ENCODE data around the gene SLC22A5.
"Not testable (repeated sequence)": the region's sequence is repeated elsewhere in the genome, so short reads cannot be mapped to it uniquely, and the experiment has no call there.

Gene SLC22A5

DNA sequence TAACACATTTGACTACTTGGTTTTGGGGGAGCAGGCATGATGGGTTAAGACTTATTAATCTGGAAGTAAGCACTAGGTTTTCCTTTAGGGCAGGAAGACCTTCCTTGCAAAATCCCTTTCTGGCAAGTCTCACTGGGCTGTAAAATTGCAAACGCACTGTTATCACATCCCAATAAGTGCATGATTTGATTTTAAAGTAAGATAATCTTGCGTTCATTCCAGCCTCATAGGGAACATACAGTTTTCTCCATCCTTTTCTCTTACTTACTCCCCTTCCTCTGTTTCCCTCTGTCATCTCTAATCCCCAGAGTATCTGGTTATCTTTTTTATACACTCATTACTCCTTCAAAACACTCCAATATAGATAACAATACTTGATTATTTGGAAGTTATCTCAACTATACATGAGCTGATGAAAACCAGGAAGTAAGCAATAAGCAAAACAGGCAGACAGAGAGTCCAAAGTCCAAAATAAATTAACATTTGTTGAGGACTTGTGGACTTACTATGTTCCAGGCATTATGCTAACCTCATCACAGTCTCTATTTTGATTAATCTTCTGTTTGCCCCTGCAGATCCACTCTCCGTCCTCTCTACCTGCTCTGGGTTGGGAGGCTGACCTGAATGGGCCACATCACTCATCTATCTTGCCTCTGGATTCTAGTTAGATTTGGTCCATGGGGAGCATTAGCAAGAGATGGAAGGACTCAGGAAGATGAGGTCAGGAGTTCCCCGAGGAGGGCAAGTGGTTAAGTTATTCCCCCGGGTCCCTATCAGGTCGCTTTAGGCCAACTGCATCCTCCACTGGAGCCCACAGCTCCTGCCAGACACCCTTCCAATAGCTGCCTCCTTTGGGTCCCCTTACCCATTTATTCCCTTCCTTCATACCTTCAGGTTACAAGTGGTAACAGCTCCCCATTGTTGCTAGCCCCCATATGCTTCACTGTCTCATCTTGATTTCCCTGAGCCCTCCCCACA, 60.2 kb downstream of the SLC22A5 start:
- DNase-seq = no peak

DNA sequence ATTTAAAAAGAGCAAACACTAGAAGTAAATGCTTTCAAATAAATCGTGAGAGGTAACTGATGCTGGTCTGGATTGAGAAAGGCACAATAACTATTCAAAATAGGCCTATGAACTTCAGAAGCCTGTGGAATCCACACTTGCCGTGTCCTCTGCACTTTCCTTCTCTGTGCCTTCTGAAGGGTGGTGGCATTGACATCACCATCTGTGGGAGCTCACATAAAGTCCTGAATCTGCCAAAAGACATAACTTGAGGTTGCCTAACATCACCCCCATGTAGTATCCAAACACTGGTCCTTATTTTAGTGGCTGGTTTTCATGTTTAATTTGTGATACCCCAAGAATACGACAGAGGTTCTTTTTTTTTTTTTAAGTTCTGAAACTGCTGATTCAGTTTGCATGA, 61.2 kb downstream of the SLC22A5 start:
- no peak for DNase-seq

DNA sequence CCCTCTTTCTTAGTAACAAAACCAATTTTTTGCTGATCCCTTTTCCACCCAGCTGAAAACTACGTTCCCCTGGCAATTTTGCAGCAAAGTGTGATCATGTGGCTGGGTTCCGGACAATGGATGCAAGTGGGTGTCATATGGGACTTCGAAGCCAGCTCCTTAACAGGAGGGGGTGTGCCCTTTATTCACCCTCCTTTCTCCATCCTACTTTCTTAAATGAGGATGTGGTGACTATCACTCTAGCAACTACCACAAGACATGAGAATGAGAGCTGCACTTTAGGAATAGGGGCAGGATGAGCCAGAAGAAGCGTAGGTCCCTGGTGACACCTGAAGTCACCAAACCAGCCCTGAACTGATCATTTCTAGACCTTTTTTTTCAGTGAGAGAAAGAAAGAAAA, 62.1 kb downstream of the SLC22A5 start:
- no peak for DNase-seq

DNA sequence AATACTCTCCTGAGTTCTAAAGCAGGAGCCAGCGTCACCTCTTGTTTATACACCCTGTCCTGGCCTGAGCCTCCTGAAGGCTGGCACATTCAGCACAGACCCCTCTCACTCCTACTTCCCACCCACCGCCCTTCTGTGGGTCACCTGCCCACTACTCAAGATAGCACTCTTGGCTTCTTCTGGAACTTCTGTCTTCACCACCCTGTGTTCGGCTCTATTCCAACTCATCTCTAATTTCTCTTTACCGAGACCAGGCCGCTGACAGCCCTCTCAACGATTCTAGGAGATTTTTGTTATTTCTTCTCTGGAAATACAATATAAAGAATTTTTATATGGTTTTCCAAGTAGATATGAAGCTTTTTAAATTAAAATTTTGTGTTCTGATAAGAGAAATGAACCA, 63.6 kb downstream of the SLC22A5 start:
- no peak for DNase-seq

DNA sequence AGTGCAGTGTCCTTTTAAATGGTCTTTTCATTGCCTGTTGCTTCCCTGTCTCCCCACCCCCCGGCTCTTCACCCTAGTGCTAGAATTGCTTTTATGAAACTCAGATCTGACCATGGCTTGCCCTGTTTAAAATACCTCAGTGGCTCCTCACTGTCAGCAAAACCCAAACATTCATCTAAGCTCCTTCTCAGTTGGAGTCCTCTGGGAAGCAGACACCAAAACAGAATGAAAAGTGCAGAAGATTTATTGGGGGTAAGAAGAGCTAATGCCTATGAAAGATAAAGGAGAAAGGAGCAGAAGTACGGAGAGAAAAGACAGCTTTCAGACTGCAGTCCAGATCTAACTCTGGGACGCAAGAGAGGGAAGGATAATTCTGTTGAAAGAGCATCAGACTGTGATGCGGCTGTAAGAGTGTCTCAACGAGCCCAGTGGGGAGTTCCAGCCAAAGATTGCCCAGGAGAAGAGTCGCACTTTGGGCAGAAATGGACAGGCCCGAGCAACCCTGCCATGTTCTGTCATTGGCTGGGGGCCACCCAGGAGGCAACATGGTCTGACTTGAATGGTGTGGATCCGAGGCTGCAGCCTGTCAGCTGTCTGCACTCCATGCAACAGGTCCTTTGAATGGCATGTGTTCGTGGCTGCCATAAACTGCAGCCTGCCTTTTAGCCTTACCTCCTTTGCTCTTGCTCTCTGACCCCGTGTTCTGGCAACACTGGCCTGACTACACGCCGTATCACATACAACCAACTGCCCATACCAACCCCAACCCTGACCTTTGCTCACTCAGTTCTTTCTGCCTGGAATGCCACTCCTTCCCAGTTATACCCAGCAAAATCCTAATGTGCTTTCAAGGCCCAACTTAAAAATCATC, 65.1 kb downstream of the SLC22A5 start:
- DNase-seq = no peak

DNA sequence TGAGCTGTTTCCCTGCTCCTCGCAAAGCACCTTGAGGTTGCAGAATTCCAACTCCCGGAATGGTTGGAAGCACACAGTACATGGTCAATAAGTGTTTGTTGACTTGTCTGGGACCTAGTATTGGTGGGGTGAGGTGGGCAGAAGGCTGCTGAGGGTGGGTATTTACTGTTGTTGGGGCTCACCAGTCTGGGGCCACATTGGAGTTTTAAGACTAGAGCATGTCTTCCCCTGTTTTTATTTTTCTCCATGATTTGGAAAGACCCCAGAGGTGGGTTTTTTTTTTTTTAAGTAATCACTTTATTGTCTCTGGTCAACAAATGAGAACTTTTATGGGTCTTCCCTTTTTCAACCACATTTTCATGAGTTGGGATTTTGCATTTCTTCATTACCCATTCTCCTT, 65.9 kb downstream of the SLC22A5 start:
- DNase-seq = no peak

DNA sequence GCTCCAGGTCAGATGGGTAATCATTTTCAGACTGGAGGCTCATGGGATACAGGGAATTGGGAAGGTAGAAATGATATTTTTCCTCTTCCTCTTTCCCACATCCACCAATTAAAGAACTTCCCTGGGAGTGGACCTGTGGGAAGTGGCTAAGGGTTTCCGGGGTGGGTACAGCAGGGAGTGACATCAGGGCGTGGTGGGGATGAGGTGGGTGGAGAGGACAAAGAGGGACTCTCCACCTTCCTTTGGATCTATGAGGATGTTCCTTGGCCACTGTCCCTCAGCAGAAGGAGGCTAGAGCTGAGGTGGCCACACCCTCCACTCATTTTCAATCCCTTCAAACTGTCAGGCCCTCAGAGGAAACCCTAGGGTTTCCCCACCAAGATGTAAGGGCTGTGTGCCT, 66.4 kb downstream of the SLC22A5 start:
- no peak for DNase-seq

DNA sequence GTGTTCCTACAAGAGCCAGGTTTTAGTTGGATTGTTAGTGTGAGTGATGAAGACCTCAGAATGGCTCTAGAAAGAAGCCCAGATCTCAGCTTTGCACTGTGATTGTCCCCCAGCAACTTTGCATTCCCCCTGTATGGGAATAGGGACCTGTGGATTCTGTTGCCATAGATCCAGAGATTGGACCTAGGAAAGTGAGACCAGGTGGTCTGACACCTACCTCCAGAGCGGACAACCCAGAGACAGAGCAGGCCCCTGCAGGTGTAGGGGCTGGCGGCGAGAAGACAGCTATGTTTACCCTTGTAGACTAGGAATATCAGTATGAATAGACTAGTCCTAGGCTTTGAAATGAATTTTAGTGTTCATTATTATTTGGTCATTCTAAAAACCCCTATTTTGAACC, 67.4 kb downstream of the SLC22A5 start:
- DNase-seq = no peak

DNA sequence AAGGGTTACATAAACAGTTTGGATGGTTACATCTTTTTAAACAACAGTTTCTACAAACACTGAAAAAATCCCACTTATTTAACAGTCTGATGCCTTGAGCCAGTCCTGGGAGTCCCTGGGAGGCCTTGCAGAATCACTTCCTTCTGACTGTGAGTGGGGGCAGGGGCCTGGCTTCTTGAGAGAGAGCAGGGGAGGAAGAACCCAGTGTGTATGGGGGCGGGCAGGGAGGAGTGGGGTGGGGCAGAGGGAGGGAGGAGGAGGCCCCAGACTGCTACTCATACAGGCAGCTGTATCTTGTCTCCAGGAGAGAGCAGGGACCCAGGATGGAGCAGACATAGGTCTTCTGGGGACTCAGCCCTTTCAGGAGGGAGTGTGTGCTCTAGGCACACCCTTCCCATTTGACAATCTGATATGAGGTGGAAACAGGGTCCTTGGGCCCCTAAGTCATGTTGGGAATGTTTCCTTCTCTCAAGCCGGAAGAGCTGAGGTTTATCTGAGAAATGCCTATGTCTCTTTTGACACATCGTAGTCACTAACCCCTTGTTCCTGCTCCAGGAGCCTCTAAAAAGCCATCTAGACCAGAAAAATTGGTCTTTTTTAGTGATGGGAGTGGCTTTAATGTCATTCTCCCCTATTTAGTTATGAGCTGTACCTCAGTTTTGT, 68.2 kb downstream of the SLC22A5 start:
- DNase-seq = no peak

DNA sequence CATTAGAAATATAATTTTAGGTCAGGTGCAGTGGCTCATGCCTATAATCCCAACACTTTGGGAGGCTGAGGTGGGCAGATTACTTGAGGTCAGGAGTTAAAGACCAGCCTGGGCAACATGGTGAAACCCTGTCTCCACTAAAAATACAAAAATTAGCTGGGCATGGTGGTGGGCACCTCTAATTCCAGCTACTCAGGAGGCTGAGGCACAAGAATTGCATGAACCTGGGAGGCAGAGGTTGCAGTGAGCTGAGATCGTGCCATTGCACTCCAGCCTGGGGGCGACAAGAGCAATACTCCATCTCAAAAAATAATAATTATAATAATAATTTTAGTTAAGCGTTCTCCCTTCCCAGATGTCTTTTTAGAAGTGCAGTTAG, 68.7 kb downstream of the SLC22A5 start:
- DNase-seq = not testable (repeated sequence)

DNA sequence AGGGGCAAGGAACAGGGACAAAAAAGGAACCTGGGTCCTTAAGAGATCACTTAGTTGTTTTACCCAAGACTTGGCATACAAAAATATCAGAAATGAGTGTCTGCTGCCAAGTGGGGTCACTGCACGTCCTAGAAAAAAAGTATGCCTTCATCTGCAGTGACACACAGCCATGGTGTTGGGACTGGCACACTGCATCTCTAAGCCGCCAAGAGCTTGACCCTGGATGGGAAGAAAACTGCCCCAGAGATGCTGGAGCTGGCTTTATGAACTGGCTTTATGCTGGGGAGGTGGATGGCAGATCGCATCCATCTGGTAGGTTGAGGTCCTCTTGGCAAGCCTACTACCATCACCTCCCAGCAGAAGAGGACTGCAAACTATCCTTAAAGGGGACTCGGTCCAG, 69.4 kb downstream of the SLC22A5 start:
- DNase-seq = no peak

DNA sequence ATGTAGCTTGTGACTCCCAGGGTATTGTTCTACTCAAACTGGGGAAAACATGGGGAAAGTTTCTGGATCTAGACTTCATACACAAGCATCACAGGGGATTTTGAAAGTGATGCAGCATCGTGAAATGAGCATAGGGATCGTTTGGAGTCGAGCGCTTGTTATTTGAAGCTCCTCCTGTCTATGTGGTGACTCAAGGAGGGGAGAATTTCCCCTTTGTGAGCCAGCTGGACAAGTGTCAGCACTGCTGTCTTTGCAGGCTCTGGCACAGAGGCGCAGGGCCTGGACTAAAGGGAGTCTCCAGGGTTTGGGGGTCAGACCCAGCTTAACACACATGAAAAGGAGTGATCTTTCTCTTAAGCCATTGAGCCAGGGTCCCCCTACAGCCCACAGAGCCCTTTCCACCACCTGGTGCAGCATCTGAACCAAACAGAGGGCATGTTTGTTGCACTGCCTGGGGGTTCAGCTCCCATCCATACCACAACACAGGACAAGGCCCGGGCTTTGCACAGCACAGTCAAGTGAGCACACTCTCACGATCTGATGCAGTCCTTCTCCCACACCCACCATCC, 70.1 kb downstream of the SLC22A5 start:
- DNase-seq = no peak

DNA sequence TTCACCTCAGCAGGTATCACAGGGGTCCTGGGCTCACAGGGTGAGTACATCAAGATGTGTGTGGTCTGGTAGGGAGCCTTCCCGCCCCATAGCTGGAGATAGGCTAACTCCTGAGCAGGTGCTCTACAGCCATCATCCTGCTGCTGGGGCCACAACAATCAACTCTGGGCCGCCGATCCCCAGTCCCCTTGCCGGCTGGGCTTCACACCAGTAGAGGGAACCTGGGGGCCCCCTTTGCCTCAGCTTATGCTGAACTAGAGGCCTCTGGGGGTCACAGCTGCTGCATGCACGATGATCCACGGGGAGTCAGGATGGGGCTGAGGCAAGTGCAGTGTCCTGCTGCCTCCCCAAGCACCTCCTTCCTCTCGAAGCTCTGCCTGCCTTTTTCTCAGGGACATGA, 74.6 kb downstream of the SLC22A5 start:
- no peak for DNase-seq
